Activated CD4-positive, alpha-beta T cell treated with anti-CD3 and anti-CD28 coated beads, Interleukin-2, amount 50 U/mL, for 4 hours (primary cell): ENCODE data around the gene EFEMP2.

Experiments
- DNase-seq, 2 experiments: peaks; one replicate each; pipeline ENCODE4 v3.0.0-alpha.2; 2020

EFEMP2 gene

GRCh38 chr11:65817835-65818680 lies 54.5 kb downstream of the EFEMP2 start:
- DNase-seq = peak; percentile 89 to 92

- no peak for DNase-seq
These were observed 55.2 kb downstream of the EFEMP2 start for GRCh38 chr11:65817312-65817834.

- DNase-seq = no peak
These were observed 55.9 kb downstream of the EFEMP2 start for GRCh38 chr11:65816696-65817095.
